Stimulated activated CD4-positive, alpha-beta T cell treated with anti-CD3 and anti-CD28 coated beads, Interleukin-4, amount 100 ng/mL, for 1 hour (primary cell): ENCODE measurements around the gene ULBP3.
"Not testable (repeated sequence)": the region's sequence is repeated elsewhere in the genome, so short reads cannot be mapped to it uniquely, and the experiment has no call there.

Experiments used
- DNase-seq: peaks from one replicate; pipeline ENCODE4 v3.0.0-alpha.2; 2020

The ULBP3 gene

GRCh38 chr6:150075034-150075421 is 6.1 kb upstream of the ULBP3 start:
- no peak for DNase-seq

- not testable (repeated sequence) for DNase-seq
Measured at GRCh38 chr6:150074396-150075033, 5.6 kb upstream of the ULBP3 start.

GRCh38 chr6:150072201-150072600 is 3.3 kb upstream of the ULBP3 start:
- peak; percentile 12 for DNase-seq

- no peak for DNase-seq
Measured at GRCh38 chr6:150070236-150070818, 1.4 kb upstream of the ULBP3 start.

- no peak for DNase-seq
Measured at GRCh38 chr6:150069706-150070105, 785 bp upstream of the ULBP3 start.

DNA sequence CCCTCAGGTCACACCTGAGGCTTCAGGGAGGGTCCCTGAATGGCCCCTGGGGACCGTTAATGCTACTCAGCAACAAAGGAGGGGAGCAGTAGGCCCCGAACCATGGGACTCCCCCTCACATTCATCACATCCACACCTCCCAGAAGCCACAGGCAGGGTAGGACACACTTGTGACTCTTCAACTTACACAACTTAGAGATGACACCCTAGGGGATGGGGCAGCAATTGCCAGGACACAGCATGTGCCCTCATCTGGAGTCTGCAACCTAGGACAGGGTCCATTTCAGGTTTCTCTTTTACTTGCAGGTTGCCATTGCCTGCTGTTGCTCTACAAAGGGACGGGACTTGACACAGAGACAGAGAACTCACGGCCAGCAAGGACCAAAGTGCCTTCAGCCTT is 770 bp downstream of the ULBP3 start:
- no peak for DNase-seq

- DNase-seq = no peak
Measured at GRCh38 chr6:150065083-150065482, 3.8 kb downstream of the ULBP3 start.

DNA sequence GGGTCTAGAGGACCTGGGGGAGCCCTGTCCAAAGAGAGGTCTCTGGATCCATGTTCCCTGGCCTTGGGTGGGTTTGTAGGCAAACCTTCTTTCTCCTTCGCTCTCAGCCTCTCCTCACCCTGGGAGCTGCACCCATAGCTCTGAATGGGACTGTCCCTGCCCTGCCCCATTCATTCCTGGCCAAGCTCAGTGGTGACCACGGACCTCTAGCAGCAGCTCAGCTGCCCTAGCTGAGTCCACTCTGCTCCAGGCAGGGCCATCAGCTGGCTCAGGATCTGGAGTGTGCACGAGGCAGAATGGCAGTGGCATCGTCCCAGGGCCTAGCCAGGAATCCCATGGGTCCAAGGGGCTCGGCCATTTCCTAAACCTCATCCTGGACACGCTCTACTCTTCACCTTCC is 5.3 kb downstream of the ULBP3 start:
- no peak for DNase-seq

DNA sequence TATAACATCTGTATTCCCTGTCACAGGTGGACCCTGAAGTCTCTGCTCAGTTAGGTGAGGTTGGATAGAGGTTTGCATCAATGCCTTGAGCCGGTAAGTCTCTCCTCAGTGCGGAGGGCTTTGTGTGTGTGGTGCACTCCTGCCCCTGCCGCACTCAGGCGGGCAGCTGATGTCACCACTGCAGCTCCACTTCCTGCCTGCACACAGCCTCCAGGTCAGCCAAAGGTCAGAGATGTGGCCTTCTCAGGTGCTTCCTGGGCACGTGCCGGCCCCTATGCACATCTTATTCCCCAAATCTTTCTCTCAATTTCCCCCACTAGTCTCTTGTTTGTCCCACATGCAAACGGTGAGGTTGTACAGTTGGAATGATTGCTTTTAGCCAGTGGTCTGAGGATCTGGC is 8.9 kb downstream of the ULBP3 start:
- DNase-seq = not testable (repeated sequence)

DNA sequence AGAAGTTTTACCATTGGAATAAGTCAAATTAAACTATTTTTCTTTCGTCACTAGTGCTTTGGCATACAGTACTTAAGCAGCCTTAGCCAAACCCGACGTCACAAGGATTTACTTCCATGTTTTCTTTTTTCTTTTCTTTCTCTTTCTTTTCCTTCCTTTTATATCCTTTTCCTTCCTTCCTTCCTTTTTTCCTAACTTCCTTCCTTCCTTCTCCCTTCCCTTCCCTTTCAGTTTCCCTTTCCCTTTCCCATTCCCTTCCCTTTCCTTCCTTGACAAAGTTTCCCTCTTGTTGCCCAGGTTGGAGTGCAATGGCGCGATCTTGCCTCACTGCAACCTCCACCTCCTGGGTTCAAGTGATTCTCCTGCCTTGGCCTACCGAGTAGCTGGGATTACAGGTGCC is 9.9 kb downstream of the ULBP3 start:
- DNase-seq = no peak

DNA sequence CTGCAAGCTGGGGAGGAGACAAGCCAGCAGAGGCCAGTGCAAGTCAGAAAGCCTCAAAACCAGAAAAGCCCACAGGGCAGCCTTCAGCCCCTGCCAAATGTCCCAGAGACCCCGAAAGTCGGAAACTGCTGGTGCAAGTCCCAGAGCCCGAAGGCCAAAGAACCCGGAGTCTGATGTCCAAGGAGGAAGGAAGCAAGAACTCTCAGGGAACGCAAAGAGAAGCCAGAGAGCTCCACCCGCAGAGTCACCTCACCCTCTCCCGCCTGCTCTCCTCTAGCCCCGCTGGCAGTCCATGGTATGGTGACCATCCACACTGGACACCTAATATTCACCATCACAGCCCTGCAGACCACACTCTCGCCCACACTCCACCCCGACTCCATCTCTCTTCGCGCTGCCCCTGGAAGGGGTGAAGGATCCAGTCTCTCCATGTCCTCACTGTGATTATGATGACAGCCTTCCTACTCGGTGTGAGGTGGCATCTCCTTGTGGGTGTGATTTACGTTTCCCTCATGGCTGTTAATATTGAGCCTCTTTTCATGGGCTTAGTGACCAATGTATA is 10.6 kb downstream of the ULBP3 start:
- DNase-seq = no peak

- DNase-seq = no peak
Measured at GRCh38 chr6:150057501-150057951, 11.4 kb downstream of the ULBP3 start.

- DNase-seq = no peak
Measured at GRCh38 chr6:150056916-150057315, 12.0 kb downstream of the ULBP3 start.

DNA sequence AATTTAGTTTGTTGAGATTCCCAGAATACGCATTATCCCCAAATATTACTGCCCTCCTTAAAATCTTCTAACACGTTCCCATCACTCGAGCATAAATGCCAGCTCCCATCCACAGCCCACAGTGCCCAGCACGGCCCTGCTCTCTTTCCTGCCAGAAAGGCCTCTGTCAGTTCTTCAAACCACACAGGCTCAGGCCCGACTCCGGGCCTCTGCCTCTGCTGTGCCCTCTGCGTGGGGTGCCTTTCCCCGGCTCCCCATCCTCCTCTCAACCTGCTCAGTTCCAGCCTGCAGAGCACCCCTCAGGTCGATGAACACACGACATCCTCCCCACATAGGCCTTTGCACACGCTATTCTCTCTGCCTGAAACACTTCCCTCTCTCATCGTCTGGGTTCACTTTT is 12.8 kb downstream of the ULBP3 start:
- DNase-seq = no peak

DNA sequence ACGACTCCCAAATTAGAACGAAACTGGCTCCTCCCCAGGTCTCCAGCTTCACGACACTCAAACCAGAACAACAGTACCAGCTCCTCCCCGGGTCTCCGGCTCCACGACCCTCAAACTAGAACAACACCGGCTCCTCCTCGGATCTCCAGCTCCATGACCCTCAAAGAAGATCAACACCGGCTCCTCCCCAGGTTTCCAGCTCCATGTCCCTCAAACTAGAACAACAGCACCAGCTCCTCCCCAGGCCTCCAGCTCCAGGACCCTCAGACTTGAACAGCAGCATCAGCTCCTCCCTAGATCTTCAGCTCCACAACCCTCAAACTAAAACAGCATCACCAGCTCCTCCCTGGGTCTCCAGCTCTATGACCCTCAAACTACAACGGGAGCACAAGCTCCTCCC is 13.8 kb downstream of the ULBP3 start:
- DNase-seq = no peak

DNA sequence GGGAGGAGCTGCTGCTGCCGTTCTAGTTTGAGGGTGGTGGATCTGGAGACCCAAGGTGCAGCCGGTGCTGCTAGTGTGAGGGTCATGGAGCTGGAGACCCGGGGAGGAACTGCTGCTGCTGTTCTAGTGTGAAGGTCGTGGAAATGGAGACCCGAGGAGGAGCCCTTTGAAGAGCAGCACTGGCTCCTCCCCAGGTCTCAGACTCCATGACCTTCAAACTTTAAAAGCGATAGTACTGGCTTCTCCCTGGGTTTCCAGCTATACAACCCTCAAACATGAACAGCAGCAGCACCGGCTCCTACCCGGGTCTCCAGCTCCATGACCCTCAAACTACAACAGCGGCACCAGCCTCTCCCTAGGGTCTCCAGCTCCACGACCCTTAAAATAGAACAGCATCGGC is 15.5 kb downstream of the ULBP3 start:
- DNase-seq = no peak

GRCh38 chr6:150050846-150051245 is 18.1 kb downstream of the ULBP3 start:
- DNase-seq = no peak

GRCh38 chr6:150048099-150048498 is 20.8 kb downstream of the ULBP3 start:
- DNase-seq = no peak

GRCh38 chr6:150046943-150047342 is 22.0 kb downstream of the ULBP3 start:
- no peak for DNase-seq

- DNase-seq = no peak
Measured at GRCh38 chr6:150044621-150045145, 24.2 kb downstream of the ULBP3 start.

- no peak for DNase-seq
Measured at GRCh38 chr6:150043501-150044412, 25.2 kb downstream of the ULBP3 start.

GRCh38 chr6:150043096-150043495 is 25.8 kb downstream of the ULBP3 start:
- DNase-seq = no peak
